Suppressor macrophage (primary cell): ENCODE measurements around the gene RNF150.
"Not testable (repeated sequence)": the region's sequence is repeated elsewhere in the genome, so short reads cannot be mapped to it uniquely, and the experiment has no call there.

ENCODE experiments used
- DNase-seq, 4 experiments: peaks; one replicate each; pipeline ENCODE4 v3.0.0-alpha.2; 2020 to 2022

Gene RNF150

DNA sequence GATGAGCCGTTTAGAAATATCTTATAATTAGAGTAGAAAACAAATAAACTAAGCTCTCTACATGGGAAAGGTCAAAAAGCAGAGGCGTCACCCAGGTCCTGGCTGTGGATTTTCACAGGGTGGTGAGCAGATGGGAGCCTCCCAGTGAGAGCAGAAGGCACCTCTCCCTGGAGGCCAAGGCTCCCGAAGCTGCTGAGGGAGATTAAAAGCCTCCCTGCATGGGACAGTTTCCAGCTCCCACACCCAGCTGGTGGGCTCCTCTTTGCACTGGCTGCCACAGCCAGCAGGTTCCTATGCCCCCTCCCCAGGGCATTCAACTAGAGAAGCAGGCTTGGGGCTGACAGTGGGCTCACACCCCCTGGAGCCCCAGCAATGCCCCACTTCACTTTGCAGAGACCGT lies 321.8 kb downstream of the RNF150 start:
- no peak for DNase-seq

DNA sequence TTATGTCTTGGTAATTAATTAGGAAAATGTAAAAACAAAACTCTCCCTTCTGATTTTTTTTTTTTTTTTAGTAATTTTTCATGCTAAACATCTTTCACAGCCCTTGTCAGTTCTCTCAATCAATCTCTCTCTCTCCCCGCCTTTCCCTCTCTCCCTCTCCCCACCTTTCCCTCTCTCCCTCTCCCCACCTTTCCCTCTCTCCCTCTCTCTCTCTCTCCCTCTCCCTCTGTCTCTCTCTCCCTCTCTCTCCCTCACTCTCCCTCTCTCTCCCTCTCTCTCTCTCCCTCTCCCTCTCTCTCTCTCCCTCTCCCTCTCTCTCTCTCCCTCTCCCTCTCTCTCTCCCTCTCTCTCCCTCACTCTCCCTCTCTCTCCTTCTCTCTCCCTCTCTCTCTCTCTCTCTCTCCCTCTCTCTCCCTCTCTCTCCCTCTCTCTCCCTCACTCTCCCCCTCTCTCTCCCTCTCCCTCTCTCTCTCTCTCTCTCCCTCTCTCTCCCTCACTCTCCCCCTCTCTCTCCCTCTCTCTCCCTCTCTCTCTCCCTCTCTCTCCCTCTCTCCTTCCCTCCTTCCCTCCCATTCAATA lies 322.6 kb downstream of the RNF150 start:
- not testable (repeated sequence) for DNase-seq
